H1 (cell line): Measurements from ENCODE around the gene NAA50. TPM values are rescaled to one million over a fixed set of nuclear protein-coding genes. Genes with fewer than 3 reads are reported as not detected.

Experiments
- CTCF ChIA-PET: fragments of 300-600 bp; sonication (Branson Sonifier 250); formaldehyde crosslinking; loops from one replicate; lab custom pipeline; 2021; ENCODE audit not compliant: partially characterized antibody; lab: Charles Lee
- POLR2A ChIA-PET: fragments of 300-600 bp; sonication (Branson Sonifier 250); formaldehyde crosslinking; loops from one replicate; lab custom pipeline; 2021; ENCODE audit warnings: inconsistent platforms; ENCODE audit not compliant: partially characterized antibody; lab: Charles Lee
- DNase-seq, 2 experiments: peaks; one replicate each; pipeline versions ENCODE4 v3.0.0 to v3.0.0-alpha.2; 2010 to 2022; ENCODE audit warnings: low spot score in 2 of 2, low read depth in 1 of 2, mixed read lengths in 1 of 2
- FAIRE-seq: peaks from 2 replicates; lab custom pipeline; 2011; peaks lifted over from hg19 to GRCh38; lab: Jason Lieb, UNC
- H2AFZ ChIP-seq: 2 replicates; pipeline ENCODE4 v1.8.1; 2012; ENCODE audit warnings: low read length, inconsistent platforms
- H2AK5ac ChIP-seq: 2 replicates; pipeline ENCODE4 v1.6.1; 2013; ENCODE audit warnings: low read depth, low read length
- H2BK120ac ChIP-seq: replicated peaks from 2 replicates; pipeline ENCODE3; 2013; ENCODE audit warnings: low read depth, low read length, inconsistent platforms
- H2BK12ac ChIP-seq: 2 replicates; pipeline ENCODE4 v1.6.1; 2013; ENCODE audit warnings: low read depth, low read length
- H2BK15ac ChIP-seq: 2 replicates; pipeline ENCODE4 v1.6.1; 2013; ENCODE audit warnings: low read length
- H2BK20ac ChIP-seq: 2 replicates; pipeline ENCODE4 v1.6.1; 2013; ENCODE audit warnings: low read length
- H2BK5ac ChIP-seq: 2 replicates; pipeline ENCODE4 v1.6.1; 2013; ENCODE audit warnings: low read depth, low read length
- H3K14ac ChIP-seq: 2 replicates; pipeline ENCODE4 v1.6.1; 2013; ENCODE audit warnings: inconsistent platforms; ENCODE audit not compliant: insufficient read length
- H3K18ac ChIP-seq: 2 replicates; pipeline ENCODE4 v1.6.1; 2013; ENCODE audit warnings: low read length; ENCODE audit errors: extremely low read depth
- H3K23ac ChIP-seq: 2 replicates; pipeline ENCODE4 v1.6.1; 2013; ENCODE audit warnings: inconsistent platforms; ENCODE audit not compliant: insufficient read length
- H3K23me2 ChIP-seq: 2 replicates; pipeline ENCODE4 v1.6.1; 2013; ENCODE audit warnings: low read depth, low read length
- H3K27ac ChIP-seq: 2 replicates; pipeline ENCODE4 v1.6.1; 2011; ENCODE audit warnings: low read depth, low read length, inconsistent platforms
- H3K27me3 ChIP-seq, 4 experiments: replicated peaks in 1 of 4; 1 replicate in 1 of 4; 2 replicates in 3 of 4; pipeline versions ENCODE4 v1.6.1 to v1.8.1; 2011 to 2013; ENCODE audit warnings: low read length in 3 of 4, mild to moderate bottlenecking in 3 of 4, inconsistent platforms in 2 of 4, mixed read lengths in 2 of 4, moderate library complexity in 1 of 4; ENCODE audit not compliant: control insufficient read depth in 3 of 4, insufficient read depth in 3 of 4; ENCODE audit errors: extremely low read depth in 1 of 4
- H3K36me3 ChIP-seq, 4 experiments: 2 replicates each; pipeline versions ENCODE4 v1.6.1 to v1.8.1; 2011 to 2013; ENCODE audit warnings: mild to moderate bottlenecking in 4 of 4, low read length in 3 of 4, moderate library complexity in 2 of 4, control low read depth in 1 of 4, inconsistent platforms in 1 of 4; ENCODE audit not compliant: insufficient read depth in 4 of 4, control insufficient read depth in 2 of 4
- H3K4ac ChIP-seq: replicated peaks from 2 replicates; pipeline ENCODE3; 2013; ENCODE audit warnings: low read length, low read depth, mixed read lengths, inconsistent platforms; ENCODE audit not compliant: insufficient read length
- H3K4me1 ChIP-seq, 4 experiments: replicated peaks in 1 of 4; 1 replicate in 1 of 4; 2 replicates in 3 of 4; pipeline versions ENCODE4 v1.6.1 to v1.8.1; 2011 to 2013; ENCODE audit warnings: low read length in 3 of 4, inconsistent platforms in 2 of 4, mixed read lengths in 1 of 4; ENCODE audit not compliant: insufficient read depth in 4 of 4, control insufficient read depth in 3 of 4
- H3K4me2 ChIP-seq, 2 experiments: 2 replicates each; pipeline versions ENCODE4 v1.6.1 to v1.8.1; 2011 to 2013; ENCODE audit warnings: low read depth in 2 of 2, low read length in 2 of 2, control low read depth in 1 of 2, inconsistent platforms in 1 of 2, mild to moderate bottlenecking in 1 of 2; ENCODE audit not compliant: insufficient read depth in 1 of 2
- H3K4me3 ChIP-seq, 4 experiments: fragments of 200-600, 300-600 bp in 1 of 4; sonication (generic), shearing (Covaris generic), sonication (Bioruptor Twin) in 1 of 4; 2 replicates each; pipeline versions ENCODE4 v1.5.1 to v1.8.1; 2011 to 2016; ENCODE audit warnings: low read length in 4 of 4, low read depth in 3 of 4, control low read depth in 2 of 4, inconsistent platforms in 2 of 4, mild to moderate bottlenecking in 2 of 4, mixed read lengths in 1 of 4, moderate library complexity in 1 of 4; ENCODE audit not compliant: insufficient read depth in 2 of 4; ENCODE audit errors: extremely low read depth in 1 of 4
- H3K56ac ChIP-seq: replicated peaks from 2 replicates; pipeline ENCODE3; 2013; ENCODE audit warnings: low read depth, mild to moderate bottlenecking, mixed read lengths, low read length, inconsistent platforms; ENCODE audit not compliant: insufficient read length
- H3K79me1 ChIP-seq: 2 replicates; pipeline ENCODE4 v1.6.1; 2013; ENCODE audit warnings: low read depth, low read length, control low read depth
- H3K79me2 ChIP-seq, 2 experiments: 2 replicates each; pipeline versions ENCODE4 v1.6.1 to v1.8.1; 2012 to 2013; ENCODE audit warnings: low read length in 2 of 2, mild to moderate bottlenecking in 2 of 2, inconsistent platforms in 1 of 2; ENCODE audit not compliant: insufficient read depth in 2 of 2, control insufficient read depth in 1 of 2
- H3K9ac ChIP-seq, 4 experiments: replicated peaks in 1 of 4; 1 replicate in 1 of 4; 2 replicates in 3 of 4; pipeline versions ENCODE4 v1.6.1 to v1.8.1; 2011 to 2013; ENCODE audit warnings: low read depth in 3 of 4, low read length in 3 of 4, control low read depth in 2 of 4, mild to moderate bottlenecking in 2 of 4, moderate library complexity in 2 of 4, inconsistent platforms in 1 of 4; ENCODE audit errors: extremely low read depth in 1 of 4
- H3K9me3 ChIP-seq, 2 experiments: 2 replicates each; pipeline versions ENCODE4 v1.6.1 to v1.8.1; 2012 to 2013; ENCODE audit warnings: mild to moderate bottlenecking in 2 of 2, moderate library complexity in 2 of 2, control low read depth in 1 of 2, inconsistent platforms in 1 of 2, low read depth in 1 of 2, low read length in 1 of 2, mixed read lengths in 1 of 2; ENCODE audit not compliant: insufficient read depth in 2 of 2
- H4K20me1 ChIP-seq, 2 experiments: replicated peaks in 1 of 2; 2 replicates each; pipeline versions ENCODE3 to v1.8.1; 2011 to 2013; ENCODE audit warnings: inconsistent platforms in 2 of 2, low read length in 2 of 2, mild to moderate bottlenecking in 1 of 2; ENCODE audit not compliant: insufficient read depth in 2 of 2, control insufficient read depth in 1 of 2
- H4K5ac ChIP-seq: 2 replicates; pipeline ENCODE4 v1.6.1; 2013; ENCODE audit warnings: low read length, low read depth, mixed read lengths, inconsistent platforms; ENCODE audit not compliant: insufficient read length
- H4K8ac ChIP-seq: 2 replicates; pipeline ENCODE4 v1.8.0; 2013; ENCODE audit warnings: mild to moderate bottlenecking, moderate library complexity, low read length, inconsistent platforms; ENCODE audit not compliant: insufficient read depth; ENCODE audit errors: extremely low read depth
- H4K91ac ChIP-seq: replicated peaks from 2 replicates; pipeline ENCODE3; 2013; ENCODE audit warnings: low read length, mixed read lengths, inconsistent platforms; ENCODE audit not compliant: insufficient read length
- ASH2L ChIP-seq: fragments of 200-600, 300-600 bp; sonication (generic); IDR thresholded peaks from one replicate; pipeline ENCODE4 v1.7.1; 2017; ENCODE audit warnings: low read length
- BCL11A ChIP-seq, 2 experiments: IDR thresholded peaks; one replicate each; pipeline ENCODE4 v1.6.1; 2011; ENCODE audit warnings: low read depth in 2 of 2, low read length in 2 of 2, mild to moderate bottlenecking in 2 of 2
- BRCA1 ChIP-seq: IDR thresholded peaks from 2 replicates; pipeline ENCODE4 v1.6.1; 2012; ENCODE audit warnings: low read depth, low read length, improper control_type of control experiment
- CEBPB ChIP-seq: IDR thresholded peaks from 2 replicates; pipeline ENCODE4 v1.6.1; 2012; ENCODE audit warnings: low read depth, low read length
- CREB1 ChIP-seq: IDR thresholded peaks from 2 replicates; pipeline ENCODE4 v1.6.1; 2012; ENCODE audit warnings: inconsistent platforms
- NRF1 ChIP-seq: IDR thresholded peaks from 2 replicates; pipeline ENCODE4 v1.6.1; 2011; ENCODE audit warnings: mild to moderate bottlenecking, low read depth, low read length, improper control_type of control experiment
- RFX5 ChIP-seq: IDR thresholded peaks from 2 replicates; pipeline ENCODE4 v1.6.1; 2011; ENCODE audit warnings: low read depth, low read length, improper control_type of control experiment, borderline replicate concordance
- SIRT6 ChIP-seq: IDR thresholded peaks from one replicate; pipeline ENCODE4 v1.7.1; 2012; ENCODE audit warnings: low read length, inconsistent platforms
- SP2 ChIP-seq: IDR thresholded peaks from 2 replicates; pipeline ENCODE4 v1.6.1; 2012; ENCODE audit warnings: mild to moderate bottlenecking, low read length, inconsistent platforms
- TBP ChIP-seq: IDR thresholded peaks from 2 replicates; pipeline ENCODE4 v1.6.1; 2011; ENCODE audit warnings: low read depth, low read length, improper control_type of control experiment
- WGBS, 2 experiments: shearing (Covaris generic) in 1 of 2; methylation state at CpG; one replicate each; pipeline versions ENCODE4 v1.1.6 to v1.1.7; 2013 to 2015; ENCODE audit warnings: low lambda C conversion rate in 2 of 2, mixed read lengths in 2 of 2, inconsistent platforms in 1 of 2, low coverage in 1 of 2, missing lambda C conversion rate in 1 of 2; ENCODE audit not compliant: insufficient replicate concordance in 2 of 2, insufficient coverage in 1 of 2, insufficient read length in 1 of 2; ENCODE audit errors: extremely low coverage in 1 of 2, missing lambda C conversion rate in 1 of 2; 5-methylcytosine and 5-hydroxymethylcytosine counted together
- polyA plus RNA-seq, 7 experiments: library from polyadenylated mRNA; depleted of rRNA in 3 of 7; stranded (reverse) in 5 of 7; unstranded in 2 of 7; fragments of >200 nt in 5 of 7; fragments of 200-250 nt in 2 of 7; gene quantifications; 1 replicate in 5 of 7; 2 replicates in 1 of 7; 4 replicates in 1 of 7; pipeline versions ENCODE4 v1.2.1 to v1.2.3, GENCODE V29; 2011 to 2013; ENCODE audit warnings: missing spikeins in 2 of 7, mixed read lengths in 2 of 7
- total RNA-seq: library from RNA; stranded (reverse); fragmentation: NEBNext Ultra II Directional; extraction: Animal tissue kit (Norgen Biotek cat#: 25700); gene quantifications from 2 replicates; pipeline ENCODE4 v1.2.1, GENCODE V29; 2021

NAA50 gene
- total and polyA plus RNA-seq, 2 of the 8 experiments (the other 6 are each of a cell fraction or from before 2014, with no cell fraction given) = 46.6 to 231 TPM

GRCh38 chr3:113717818-113718217 lies 28.2 kb downstream of the NAA50 start:
- Histone ChIP-seq H3K79me2 (no peaks in the 10 kb centered on the region), H3K9ac (no peak overlapping the region), H3K9me3 (no peaks in the 10 kb centered on the region), H3K14ac (no peak overlapping the region), H3K4me2 (no peak overlapping the region), H3K79me1 (no peaks in the 10 kb centered on the region), H2AFZ (no peak overlapping the region), H4K91ac (no peak overlapping the region)
- 90% methylated on average over 3 of the region's 3 CpGs; no CpG with 5 or more reads in 1 of the 2 experiments for WGBS, 2 experiments
- no peak for FAIRE-seq
- ChIA-PET CTCF (interaction anchor here (2.4 kb wide), 1 partner anchor 10 kb away, joined by 10 read pairs; no protein-coding TSS in a partner anchor), POLR2A (interaction anchor here (1.2 to 1.3 kb wide), 3 partner anchors 9 to 18 kb away, joined by 3 to 4 read pairs (median 3); no protein-coding TSS in a partner anchor)
- TF ChIP-seq RFX5 = no peak
- no peak for TF ChIP-seq TBP
- no peak for TF ChIP-seq NRF1
- TF ChIP-seq SIRT6 = no peak
- no peak for TF ChIP-seq CEBPB
- TF ChIP-seq BRCA1 = no peak
- TF ChIP-seq BCL11A (IDR thresholded peaks at IDR 0.05; ENCODE audit: low read depth in 2 of 2, low read length in 2 of 2) = no peak
- no peak for TF ChIP-seq SP2
- no peak for TF ChIP-seq CREB1
- TF ChIP-seq ASH2L = no peak
- TF ChIP-seq, all 59 proteins: peak for 0
- peaks cover 0 to 55% (median 22%) of the 10 kb centered on the region in 4 experiments; a peak in 6 of 8 replicates for H3K36me3 ChIP-seq
- no peak overlapping the region for H3K23ac ChIP-seq
- H2BK5ac ChIP-seq = no peak overlapping the region
- H4K20me1 ChIP-seq = no peaks in the 10 kb centered on the region
- no peaks in the 10 kb centered on the region for H3K4me1 ChIP-seq
- H4K5ac ChIP-seq = no peak overlapping the region
- H2BK12ac ChIP-seq = no peak overlapping the region
- H2AK5ac ChIP-seq = no peak overlapping the region
- H3K4me3 ChIP-seq = no peak overlapping the region
- no peak overlapping the region for H4K8ac ChIP-seq
- H3K4ac ChIP-seq = no peak overlapping the region
- no peak overlapping the region for H2BK120ac ChIP-seq
- H3K23me2 ChIP-seq = no peaks in the 10 kb centered on the region
- H2BK20ac ChIP-seq = no peak overlapping the region
- H3K56ac ChIP-seq = no peak overlapping the region
- H3K18ac ChIP-seq = no peak overlapping the region
- no peaks in the 10 kb centered on the region for H3K27me3 ChIP-seq
- H2BK15ac ChIP-seq = no peak overlapping the region
- H3K27ac ChIP-seq = no peak overlapping the region
- no peak for DNase-seq
